BLaER1 (cell line): Measurements from ENCODE around the gene KCNIP4.

Source experiments
- H3K27ac ChIP-seq: shearing (Covaris generic); formaldehyde crosslinking; 2 replicates; pipeline ENCODE4 v1.8.1; 2022
- H3K27me3 ChIP-seq: shearing (Covaris generic); formaldehyde crosslinking; 2 replicates; pipeline ENCODE4 v1.8.1; 2022
- H3K36me3 ChIP-seq: shearing (Covaris generic); formaldehyde crosslinking; 2 replicates; pipeline ENCODE4 v1.8.1; 2022
- H3K4me1 ChIP-seq: shearing (Covaris generic); formaldehyde crosslinking; 2 replicates; pipeline ENCODE4 v1.8.1; 2022
- H3K4me2 ChIP-seq: shearing (Covaris generic); formaldehyde crosslinking; 2 replicates; pipeline ENCODE4 v1.8.1; 2022
- H3K4me3 ChIP-seq: shearing (Covaris generic); formaldehyde crosslinking; 2 replicates; pipeline ENCODE4 v1.8.1; 2022
- H3K9ac ChIP-seq: shearing (Covaris generic); formaldehyde crosslinking; 2 replicates; pipeline ENCODE4 v1.8.1; 2022
- H3K9me3 ChIP-seq: shearing (Covaris generic); formaldehyde crosslinking; 2 replicates; pipeline ENCODE4 v1.8.1; 2022
- H4K20me1 ChIP-seq: shearing (Covaris generic); formaldehyde crosslinking; 2 replicates; pipeline ENCODE4 v1.8.1; 2022
- Cebpa-rat ChIP-seq: shearing (Covaris generic); IDR thresholded peaks from 2 replicates; pipeline ENCODE4 v1.8.1; 2022

KCNIP4 gene

GRCh38 chr4:21555083-21555482, 393.5 kb downstream of the KCNIP4 start:
- Histone ChIP-seq H3K27ac (no peak overlapping the region), H3K4me1 (no peaks in the 10 kb centered on the region), H3K4me2 (no peak overlapping the region), H4K20me1 (no peaks in the 10 kb centered on the region), H3K4me3 (no peak overlapping the region), H3K9me3 (no peaks in the 10 kb centered on the region), H3K9ac (no peak overlapping the region), H3K27me3 (no peaks in the 10 kb centered on the region), H3K36me3 (no peaks in the 10 kb centered on the region)
- TF ChIP-seq Cebpa-rat = no peak

GRCh38 chr4:21554500-21554899, 394.1 kb downstream of the KCNIP4 start:
- no peak overlapping the region for H3K27ac ChIP-seq
- no peaks in the 10 kb centered on the region for H3K36me3 ChIP-seq
- no peak overlapping the region for H3K4me2 ChIP-seq
- no peak for TF ChIP-seq Cebpa-rat
- no peaks in the 10 kb centered on the region for H3K27me3 ChIP-seq
- H4K20me1 ChIP-seq = no peaks in the 10 kb centered on the region
- H3K9me3 ChIP-seq = no peaks in the 10 kb centered on the region
- no peak overlapping the region for H3K9ac ChIP-seq
- no peaks in the 10 kb centered on the region for H3K4me1 ChIP-seq
- no peak overlapping the region for H3K4me3 ChIP-seq

- no peak for TF ChIP-seq Cebpa-rat
- Histone ChIP-seq H3K4me1 (no peaks in the 10 kb centered on the region), H3K9me3 (no peaks in the 10 kb centered on the region), H4K20me1 (no peaks in the 10 kb centered on the region), H3K4me3 (no peak overlapping the region), H3K27me3 (no peaks in the 10 kb centered on the region), H3K9ac (no peak overlapping the region), H3K27ac (no peak overlapping the region), H3K4me2 (no peak overlapping the region), H3K36me3 (no peaks in the 10 kb centered on the region)
These were observed 394.5 kb downstream of the KCNIP4 start for GRCh38 chr4:21554066-21554465.

- Histone ChIP-seq H4K20me1 (no peaks in the 10 kb centered on the region), H3K4me3 (no peak overlapping the region), H3K27me3 (no peaks in the 10 kb centered on the region), H3K9me3 (no peaks in the 10 kb centered on the region), H3K4me1 (no peaks in the 10 kb centered on the region), H3K9ac (no peak overlapping the region), H3K36me3 (no peaks in the 10 kb centered on the region), H3K27ac (no peak overlapping the region), H3K4me2 (no peak overlapping the region)
- no peak for TF ChIP-seq Cebpa-rat
These were observed 396.1 kb downstream of the KCNIP4 start for GRCh38 chr4:21552455-21552854.

- H3K27ac ChIP-seq = no peak overlapping the region
- TF ChIP-seq Cebpa-rat = no peak
- H3K36me3 ChIP-seq = no peaks in the 10 kb centered on the region
- H3K9ac ChIP-seq = no peak overlapping the region
- no peaks in the 10 kb centered on the region for H4K20me1 ChIP-seq
- H3K9me3 ChIP-seq = no peaks in the 10 kb centered on the region
- H3K27me3 ChIP-seq = no peaks in the 10 kb centered on the region
- H3K4me1 ChIP-seq = no peaks in the 10 kb centered on the region
- no peak overlapping the region for H3K4me3 ChIP-seq
- no peak overlapping the region for H3K4me2 ChIP-seq
These were observed 403.6 kb downstream of the KCNIP4 start for GRCh38 chr4:21544955-21545354.

GRCh38 chr4:21544415-21544814, 404.2 kb downstream of the KCNIP4 start:
- Histone ChIP-seq H3K27me3 (no peaks in the 10 kb centered on the region), H4K20me1 (no peaks in the 10 kb centered on the region), H3K9ac (no peak overlapping the region), H3K4me2 (no peak overlapping the region), H3K27ac (no peak overlapping the region), H3K36me3 (no peaks in the 10 kb centered on the region), H3K9me3 (no peaks in the 10 kb centered on the region), H3K4me1 (no peaks in the 10 kb centered on the region), H3K4me3 (no peak overlapping the region)
- no peak for TF ChIP-seq Cebpa-rat

- Histone ChIP-seq H3K27ac (no peak overlapping the region), H4K20me1 (no peaks in the 10 kb centered on the region), H3K4me3 (no peak overlapping the region), H3K9me3 (no peaks in the 10 kb centered on the region), H3K9ac (no peak overlapping the region), H3K36me3 (no peaks in the 10 kb centered on the region), H3K27me3 (no peaks in the 10 kb centered on the region), H3K4me2 (no peak overlapping the region), H3K4me1 (no peaks in the 10 kb centered on the region)
- TF ChIP-seq Cebpa-rat = no peak
These were observed 405.1 kb downstream of the KCNIP4 start for GRCh38 chr4:21543514-21543913.

GRCh38 chr4:21535898-21536297, 412.7 kb downstream of the KCNIP4 start:
- no peaks in the 10 kb centered on the region for H3K4me1 ChIP-seq
- H3K9ac ChIP-seq = no peak overlapping the region
- no peak for TF ChIP-seq Cebpa-rat

GRCh38 chr4:21531048-21531447, 417.5 kb downstream of the KCNIP4 start:
- Histone ChIP-seq H3K27me3 (no peaks in the 10 kb centered on the region), H3K4me1 (no peaks in the 10 kb centered on the region), H3K4me3 (no peak overlapping the region), H3K36me3 (no peaks in the 10 kb centered on the region), H3K9ac (no peak overlapping the region), H3K4me2 (no peak overlapping the region), H3K9me3 (no peaks in the 10 kb centered on the region), H4K20me1 (no peaks in the 10 kb centered on the region), H3K27ac (no peak overlapping the region)
- no peak for TF ChIP-seq Cebpa-rat

More at GRCh38 chr4:21535898-21536297, 412.7 kb downstream of the KCNIP4 start:
- Histone ChIP-seq H3K27me3 (no peaks in the 10 kb centered on the region), H4K20me1 (no peaks in the 10 kb centered on the region), H3K36me3 (no peaks in the 10 kb centered on the region), H3K4me3 (no peak overlapping the region), H3K9me3 (no peaks in the 10 kb centered on the region), H3K4me2 (no peak overlapping the region), H3K27ac (no peak overlapping the region)

- H3K36me3 ChIP-seq = no peaks in the 10 kb centered on the region
- H3K4me2 ChIP-seq = no peak overlapping the region
- no peak overlapping the region for H3K27ac ChIP-seq
- no peaks in the 10 kb centered on the region for H3K4me1 ChIP-seq
- no peaks in the 10 kb centered on the region for H3K9me3 ChIP-seq
- no peak overlapping the region for H3K9ac ChIP-seq
- no peak for TF ChIP-seq Cebpa-rat
- H3K4me3 ChIP-seq = no peak overlapping the region
- H3K27me3 ChIP-seq = no peaks in the 10 kb centered on the region
- no peaks in the 10 kb centered on the region for H4K20me1 ChIP-seq
These were observed 419.4 kb downstream of the KCNIP4 start for GRCh38 chr4:21529214-21529613.

GRCh38 chr4:21522296-21522695, 426.3 kb downstream of the KCNIP4 start:
- H3K4me1 ChIP-seq = no peaks in the 10 kb centered on the region
- no peak overlapping the region for H3K27ac ChIP-seq
- H3K4me3 ChIP-seq = no peak overlapping the region
- no peaks in the 10 kb centered on the region for H4K20me1 ChIP-seq
- no peaks in the 10 kb centered on the region for H3K9me3 ChIP-seq
- TF ChIP-seq Cebpa-rat = no peak
- no peaks in the 10 kb centered on the region for H3K36me3 ChIP-seq
- no peak overlapping the region for H3K4me2 ChIP-seq
- H3K9ac ChIP-seq = no peak overlapping the region
- H3K27me3 ChIP-seq = no peaks in the 10 kb centered on the region
